Caco-2 (cell line): ENCODE results near the gene CAMK2G. TPM values are rescaled to one million over a fixed set of nuclear protein-coding genes. Genes with fewer than 3 reads are reported as not detected.

Experiments
- BruUV-seq: library from RNA; stranded (reverse); fragments of 400-500 nt; replicated peaks from 2 replicates; lab custom pipeline; 2021; lab: Mats Ljungman, UMichigan
- CTCF ChIA-PET: fragments of 300-600 bp; sonication (Branson Sonifier 250); formaldehyde crosslinking; loops from one replicate; lab custom pipeline; 2022; ENCODE audit warnings: antibody characterized with exemption; lab: Charles Lee
- POLR2A ChIA-PET: fragments of 300-600 bp; sonication (Branson Sonifier 250); formaldehyde crosslinking; loops from one replicate; lab custom pipeline; 2022; ENCODE audit warnings: antibody characterized with exemption; lab: Charles Lee
- DNase-seq, 2 experiments: peaks; one replicate each; pipeline versions ENCODE4 v3.0.0 to v3.0.0-alpha.2; 2020 to 2022
- H3K27me3 ChIP-seq: replicated peaks from 2 replicates; pipeline ENCODE4 v1.6.0; 2011; ENCODE audit warnings: low read length; ENCODE audit not compliant: control insufficient read depth, insufficient read depth
- H3K36me3 ChIP-seq: 2 replicates; pipeline ENCODE4 v1.5.1; 2011; ENCODE audit warnings: low read length; ENCODE audit not compliant: control insufficient read depth, insufficient read depth
- H3K4me1 ChIP-seq: fragments of 250-450 bp; sonication (Bioruptor Pico); 2 replicates; pipeline ENCODE4 v1.5.1; 2020; ENCODE audit warnings: mild to moderate bottlenecking
- H3K4me3 ChIP-seq: 2 replicates; pipeline ENCODE4 v1.5.1; 2011; ENCODE audit warnings: low read depth, mild to moderate bottlenecking, control low read depth, low read length
- H3K9me3 ChIP-seq: fragments of 250-450 bp; sonication (Bioruptor Pico); 2 replicates; pipeline ENCODE4 v1.5.1; 2020; ENCODE audit warnings: mild to moderate bottlenecking, moderate library complexity
- H3K27ac Mint-ChIP-seq: one replicate; pipeline ENCODE4 v1.8.0; 2022; ENCODE audit warnings: mixed read lengths; ENCODE audit not compliant: unreplicated experiment
- H3K27me3 Mint-ChIP-seq: one replicate; pipeline ENCODE4 v1.8.0; 2022; ENCODE audit warnings: mixed read lengths; ENCODE audit not compliant: insufficient read depth, unreplicated experiment
- H3K36me3 Mint-ChIP-seq: one replicate; pipeline ENCODE4 v1.8.0; 2022; ENCODE audit warnings: mild to moderate bottlenecking, mixed read lengths; ENCODE audit not compliant: insufficient read depth, unreplicated experiment
- H3K4me1 Mint-ChIP-seq: one replicate; pipeline ENCODE4 v1.8.0; 2022; ENCODE audit warnings: low read depth, mixed read lengths; ENCODE audit not compliant: unreplicated experiment
- H3K4me3 Mint-ChIP-seq: one replicate; pipeline ENCODE4 v1.8.0; 2022; ENCODE audit warnings: mild to moderate bottlenecking, moderate library complexity, mixed read lengths; ENCODE audit not compliant: unreplicated experiment
- H3K9me3 Mint-ChIP-seq: one replicate; pipeline ENCODE4 v1.8.0; 2022; ENCODE audit warnings: mixed read lengths; ENCODE audit not compliant: unreplicated experiment
- CTCF ChIP-seq, 2 experiments: fragments of 200-600 bp in 1 of 2; IDR thresholded peaks; 1 replicate in 1 of 2; 2 replicates in 1 of 2; pipeline versions ENCODE4 v1.5.1 to v1.8.0; 2011 to 2022; ENCODE audit warnings: antibody characterized with exemption in 1 of 2, control low read depth in 1 of 2, inconsistent platforms in 1 of 2, low read depth in 1 of 2, low read length in 1 of 2, mild to moderate bottlenecking in 1 of 2, moderate library complexity in 1 of 2; ENCODE audit not compliant: insufficient read depth in 1 of 2, severe bottlenecking in 1 of 2, unreplicated experiment in 1 of 2
- intact Hi-C: fragments of 100-400 bp; cut with micrococcal nuclease; formaldehyde crosslinking; loops from one replicate; pipeline ENCODE4 v1.10.0; 2022; ENCODE audit not compliant: unreplicated experiment
- total RNA-seq: library from RNA; stranded (reverse); gene quantifications from 2 replicates; pipeline ENCODE4 v1.2.3, GENCODE V29; 2022

Gene CAMK2G
- total RNA-seq, 1 experiment from 2014 or later, result 78.8 TPM

GRCh38 chr10:73906524-73907447 is 32.4 kb upstream of the CAMK2G start:
- no TSS peak for BruUV-seq
- no peaks in the 10 kb centered on the region; the same call in 1 of the 2 replicates for H3K27me3 ChIP-seq
- Mint-ChIP-seq H3K4me1 (peaks cover 33% of the 10 kb centered on the region), H3K36me3 (peaks cover 4% of the 10 kb centered on the region), H3K27me3 (no peaks in the 10 kb centered on the region), H3K27ac (peak overlapping the region; percentile 85), H3K4me3 (no peak overlapping the region), H3K9me3 (no peaks in the 10 kb centered on the region)
- H3K4me3 ChIP-seq, result no peak overlapping the region
- intact Hi-C loops, result no loop called here
- no peaks in the 10 kb centered on the region for H3K36me3 ChIP-seq
- no peaks in the 10 kb centered on the region for H3K9me3 ChIP-seq
- no peak for TF ChIP-seq CTCF (IDR thresholded peaks at IDR 0.05; ENCODE audit: insufficient read depth in 1 of 2, low read depth in 1 of 2, low read length in 1 of 2, severe bottlenecking in 1 of 2, unreplicated experiment in 1 of 2)
- ChIA-PET CTCF (interaction anchor here (0.7 to 1.3 kb wide), 3 partner anchors 34 to 151 kb away, joined by 3 to 6 read pairs (median 4); no protein-coding TSS in a partner anchor), POLR2A (no interaction called here)
- H3K4me1 ChIP-seq, result peaks cover 45% of the 10 kb centered on the region
- peak; percentile 56 to 77 for DNase-seq

- Mint-ChIP-seq H3K27me3 (no peaks in the 10 kb centered on the region), H3K4me3 (no peak overlapping the region), H3K27ac (no peak overlapping the region), H3K4me1 (peaks cover 32% of the 10 kb centered on the region), H3K36me3 (no peaks in the 10 kb centered on the region), H3K9me3 (no peaks in the 10 kb centered on the region)
- intact Hi-C loops, result no loop called here
- H3K4me3 ChIP-seq, result no peak overlapping the region
- H3K9me3 ChIP-seq, result no peaks in the 10 kb centered on the region
- DNase-seq, result no peak
- no TSS peak for BruUV-seq
- POLR2A ChIA-PET, result no interaction called here
- H3K27me3 ChIP-seq, result no peaks in the 10 kb centered on the region
- TF ChIP-seq CTCF (IDR thresholded peaks at IDR 0.05; ENCODE audit: insufficient read depth in 1 of 2, low read depth in 1 of 2, low read length in 1 of 2, severe bottlenecking in 1 of 2, unreplicated experiment in 1 of 2), result no peak
- peaks cover 49% of the 10 kb centered on the region for H3K4me1 ChIP-seq
- H3K36me3 ChIP-seq, result no peaks in the 10 kb centered on the region
- CTCF ChIA-PET, result no interaction called here
Measured at GRCh38 chr10:73905256-73906020, 31.1 kb upstream of the CAMK2G start.

- DNase-seq, result no peak
- Histone ChIP-seq H3K36me3 (no peaks in the 10 kb centered on the region), H3K4me3 (no peak overlapping the region), H3K4me1 (peaks cover 35% of the 10 kb centered on the region), H3K27me3 (no peaks in the 10 kb centered on the region), H3K9me3 (no peaks in the 10 kb centered on the region)
- Mint-ChIP-seq H3K4me3 (no peak overlapping the region), H3K27me3 (no peaks in the 10 kb centered on the region), H3K27ac (no peak overlapping the region), H3K36me3 (no peaks in the 10 kb centered on the region), H3K9me3 (no peaks in the 10 kb centered on the region), H3K4me1 (peaks cover 38% of the 10 kb centered on the region)
- ChIA-PET POLR2A (interaction anchor here (0.6 kb wide), 2 partner anchors 35 to 156 kb away, joined by 4 to 5 read pairs; no protein-coding TSS in a partner anchor), CTCF (interaction anchor here (0.7 kb wide), 1 partner anchor 225 kb away, joined by 5 read pairs; no protein-coding TSS in a partner anchor)
- BruUV-seq, result no TSS peak
- no peak for TF ChIP-seq CTCF (IDR thresholded peaks at IDR 0.05; ENCODE audit: insufficient read depth in 1 of 2, low read depth in 1 of 2, low read length in 1 of 2, severe bottlenecking in 1 of 2, unreplicated experiment in 1 of 2)
- intact Hi-C loops, result no loop called here
Measured at GRCh38 chr10:73902351-73902750, 28.0 kb upstream of the CAMK2G start.
